ENCODE data around the gene DNAH6.
A peak's percentile ranks its signal among the peaks of the same experiment; 100 is the strongest.
"Not testable (repeated sequence)": the region's sequence is repeated elsewhere in the genome, so short reads cannot be mapped to it uniquely, and the experiment has no call there.

The DNAH6 gene, protein sequence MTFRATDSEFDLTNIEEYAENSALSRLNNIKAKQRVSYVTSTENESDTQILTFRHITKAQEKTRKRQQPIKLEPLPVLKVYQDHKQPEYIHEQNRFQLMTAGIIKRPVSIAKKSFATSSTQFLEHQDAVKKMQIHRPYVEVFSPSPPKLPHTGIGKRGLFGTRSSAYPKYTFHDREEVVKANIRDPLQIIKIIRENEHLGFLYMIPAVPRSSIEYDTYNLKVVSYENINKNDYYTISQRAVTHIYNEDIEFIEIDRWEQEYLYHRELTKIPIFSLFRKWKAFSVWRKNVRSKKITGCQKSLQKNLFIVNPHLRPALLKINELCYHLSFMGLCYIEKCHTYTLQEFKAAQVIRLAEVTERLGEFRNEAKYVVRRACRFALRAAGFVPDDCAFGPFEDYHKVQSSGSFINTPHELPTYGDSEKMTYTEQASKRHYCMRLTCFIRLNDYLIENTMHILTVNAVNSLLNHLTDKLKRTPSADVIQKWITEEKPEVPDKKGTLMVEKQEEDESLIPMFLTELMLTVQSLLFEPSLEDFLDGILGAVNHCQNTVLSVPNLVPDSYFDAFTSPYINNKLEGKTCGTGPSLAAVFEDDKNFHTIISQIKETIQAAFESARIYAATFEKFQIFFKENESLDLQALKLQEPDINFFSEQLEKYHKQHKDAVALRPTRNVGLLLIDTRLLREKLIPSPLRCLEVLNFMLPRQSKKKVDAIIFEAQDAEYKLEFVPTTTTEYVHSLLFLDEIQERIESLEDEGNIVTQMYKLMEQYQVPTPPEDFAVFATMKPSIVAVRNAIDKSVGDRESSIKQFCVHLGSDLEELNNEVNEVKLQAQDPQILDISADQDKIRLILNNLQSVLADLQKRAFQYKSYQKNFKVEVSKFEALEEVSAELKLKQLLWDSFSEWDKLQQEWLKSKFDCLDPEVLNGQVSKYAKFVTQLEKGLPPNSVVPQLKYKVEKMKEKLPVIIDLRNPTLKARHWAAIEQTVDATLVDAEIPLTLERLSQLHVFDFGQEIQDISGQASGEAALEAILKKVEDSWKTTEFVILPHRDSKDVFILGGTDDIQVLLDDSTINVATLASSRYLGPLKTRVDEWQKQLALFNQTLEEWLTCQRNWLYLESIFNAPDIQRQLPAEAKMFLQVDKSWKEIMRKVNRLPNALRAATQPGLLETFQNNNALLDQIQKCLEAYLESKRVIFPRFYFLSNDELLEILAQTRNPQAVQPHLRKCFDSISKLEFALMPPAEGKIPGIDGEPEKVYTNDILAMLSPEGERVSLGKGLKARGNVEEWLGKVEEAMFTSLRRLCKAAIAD (N-terminal part only)

DNA sequence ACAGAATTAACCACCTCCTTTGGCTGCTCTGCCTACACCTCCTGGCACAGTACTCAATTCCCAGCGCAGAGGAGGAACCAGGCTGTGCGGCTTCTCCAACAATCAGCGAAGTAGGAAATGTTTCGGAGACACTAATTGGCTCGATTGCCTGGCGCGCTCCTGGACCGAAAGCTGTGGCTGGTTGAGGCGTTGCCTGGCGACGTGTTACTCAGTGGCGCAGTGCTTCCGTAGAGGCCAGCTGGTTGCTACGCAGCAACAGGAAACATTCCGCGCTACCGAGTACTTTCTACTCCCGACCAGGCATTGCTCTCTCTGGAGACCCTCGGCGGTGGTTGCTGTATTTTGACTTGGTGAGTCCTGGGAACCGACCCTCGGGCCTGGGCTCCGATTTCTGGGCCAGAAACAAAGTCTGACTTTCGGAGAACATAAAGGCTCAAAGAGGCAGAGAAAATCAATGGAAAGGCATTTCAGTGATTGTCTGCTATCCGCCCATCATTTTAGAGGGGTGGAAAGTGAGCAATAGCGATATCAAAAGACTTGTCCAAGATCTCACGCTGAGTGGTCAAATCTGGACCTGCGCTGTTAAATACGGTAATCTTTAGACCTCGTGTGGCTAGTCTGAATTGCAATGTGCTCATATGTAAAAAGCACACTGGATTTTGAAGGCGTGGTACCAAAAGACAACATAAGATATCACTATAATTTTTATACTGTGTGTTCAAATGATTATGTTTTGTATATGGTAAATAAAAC lies at the start of gene DNAH6:
Gene DNAH6 (plus strand): TSS at position 265 of the 753 bp plus-strand sequence. CDS start 1,329 bp downstream, outside the sequence.
- peak; percentile 92 for DNase-seq (ENCODE audit: low spot score)

DNA sequence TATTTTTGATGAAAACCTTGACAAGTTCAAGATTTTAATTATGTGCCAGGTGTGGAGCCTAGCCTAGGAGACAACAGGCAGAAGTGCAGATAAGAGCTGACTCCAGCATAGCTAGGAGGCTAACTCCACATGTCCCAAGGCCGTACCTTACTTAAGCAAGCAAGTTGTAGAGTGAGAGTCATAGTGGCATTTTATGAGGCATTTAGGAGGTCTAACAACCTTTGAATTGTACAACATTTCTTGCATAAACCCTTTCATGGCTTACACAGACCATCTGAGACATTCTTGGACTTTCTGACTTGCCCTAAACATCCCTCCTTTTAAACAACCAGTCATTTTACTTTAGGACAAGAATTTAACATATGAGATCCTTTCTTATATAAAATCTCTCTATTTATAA lies 48.9 kb upstream of the DNAH6 start:
- DNase-seq (ENCODE audit: low spot score) = no peak

DNA sequence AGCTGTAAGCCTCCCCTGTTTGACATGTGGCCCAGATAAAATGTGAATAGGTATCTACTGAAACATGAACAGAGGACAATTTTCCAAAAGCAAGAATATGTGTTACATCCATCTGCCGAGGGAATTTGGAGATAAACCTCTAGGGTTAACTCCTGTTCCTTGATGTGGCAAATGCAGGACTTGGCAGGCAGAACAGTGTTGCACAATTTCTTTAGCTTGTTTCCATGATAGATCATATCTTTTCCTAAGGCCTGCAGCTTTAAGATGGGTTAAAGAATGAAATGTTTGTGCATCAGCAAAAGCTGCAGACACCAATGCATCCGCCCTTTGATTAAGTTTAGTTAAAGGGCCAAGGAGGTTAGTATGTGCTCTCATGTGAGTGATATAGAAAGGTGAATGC lies 43.9 kb upstream of the DNAH6 start:
- DNase-seq (ENCODE audit: low spot score) = not testable (repeated sequence)

DNA sequence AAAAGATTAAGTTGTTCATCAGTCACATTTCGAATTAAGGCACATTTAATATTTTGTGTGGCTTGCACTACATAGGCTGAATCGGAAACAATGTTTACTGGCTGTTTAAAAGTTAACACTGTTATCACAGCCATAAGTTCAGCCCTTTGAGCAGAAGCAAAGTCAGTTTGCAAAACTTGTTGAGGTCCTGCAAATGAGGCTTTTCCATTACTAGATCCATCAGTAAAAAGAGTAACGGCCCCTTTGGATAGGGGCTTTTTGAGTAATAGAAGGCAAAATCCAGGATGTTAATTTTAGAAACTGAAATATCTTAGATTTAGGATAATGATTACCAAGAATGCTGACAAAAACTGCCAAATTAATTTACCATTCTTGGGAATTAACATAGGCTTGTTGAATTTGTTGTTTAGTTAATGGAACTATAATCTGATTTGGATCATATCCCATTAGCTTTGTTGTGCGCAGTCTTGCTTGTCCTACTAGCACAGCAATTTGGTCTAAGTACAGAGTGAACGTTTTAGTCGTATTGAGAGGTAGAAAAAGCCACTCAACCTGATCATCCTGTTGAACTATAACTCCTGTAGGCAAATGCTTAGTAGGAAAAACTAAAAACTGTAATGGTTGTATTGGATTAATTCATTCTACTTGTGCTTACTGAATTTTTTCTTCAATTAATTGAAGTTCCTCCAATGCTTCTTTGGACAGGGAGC lies 43.3 kb upstream of the DNAH6 start:
- no peak for DNase-seq (ENCODE audit: low spot score)

DNA sequence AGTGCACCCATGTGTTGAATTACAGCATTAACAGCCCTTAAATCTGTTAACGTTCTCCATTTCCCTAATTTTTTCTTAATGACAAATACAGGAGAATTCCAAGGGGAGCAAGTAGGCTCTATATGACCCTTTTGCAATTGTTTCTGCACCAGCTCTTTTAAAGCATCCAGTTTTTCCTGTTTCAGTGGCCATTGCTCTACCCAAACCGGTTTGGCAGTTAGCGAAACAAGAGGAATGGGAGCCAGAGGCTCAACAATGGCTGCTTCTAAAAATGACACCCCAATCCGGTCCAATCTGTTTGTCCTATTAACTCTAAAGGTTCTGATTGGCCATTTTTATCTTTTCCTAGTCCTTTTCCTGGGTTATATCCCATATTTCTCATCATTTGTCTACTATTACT lies 42.1 kb upstream of the DNAH6 start:
- no peak for DNase-seq (ENCODE audit: low spot score)

DNA sequence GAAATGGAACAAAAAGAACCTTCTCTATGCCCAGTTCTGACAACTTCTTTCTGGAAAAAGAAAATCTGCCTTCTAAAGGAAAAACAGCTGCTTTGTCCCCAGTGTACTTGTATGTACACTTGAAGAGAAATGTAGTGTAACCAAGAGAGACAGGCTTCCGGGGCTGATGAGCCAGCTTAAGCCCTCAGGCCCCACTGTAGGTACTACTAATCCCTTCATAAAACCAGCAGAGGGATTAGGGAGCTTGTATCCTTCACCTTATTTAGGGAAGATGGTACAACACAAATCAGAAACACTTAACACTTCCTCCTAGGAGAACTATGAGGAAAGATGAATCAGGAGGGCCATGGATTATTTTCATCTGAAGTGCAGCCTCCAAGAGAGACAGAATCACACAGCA lies 38.4 kb upstream of the DNAH6 start:
- DNase-seq (ENCODE audit: low spot score) = no peak

DNA sequence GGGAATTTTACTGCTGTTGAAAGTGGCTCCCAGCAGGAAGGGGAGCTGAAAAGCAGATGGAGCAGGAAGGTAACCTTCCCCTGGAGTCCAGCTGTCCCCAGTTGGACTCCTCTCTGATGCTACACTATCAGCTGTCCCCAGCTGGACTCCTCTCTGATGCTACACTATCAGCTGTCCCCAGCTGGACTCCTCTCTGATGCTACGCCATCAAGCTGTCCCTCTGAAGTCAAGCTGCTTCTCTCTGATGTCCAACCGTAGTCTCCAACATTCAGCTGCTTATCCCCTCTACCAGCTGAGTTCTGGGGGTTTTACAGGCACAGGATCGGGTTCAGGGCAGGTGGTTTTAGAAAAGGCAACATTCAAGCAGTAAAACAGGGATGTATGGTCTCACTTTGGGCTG lies 37.4 kb upstream of the DNAH6 start:
- DNase-seq (ENCODE audit: low spot score) = no peak

DNA sequence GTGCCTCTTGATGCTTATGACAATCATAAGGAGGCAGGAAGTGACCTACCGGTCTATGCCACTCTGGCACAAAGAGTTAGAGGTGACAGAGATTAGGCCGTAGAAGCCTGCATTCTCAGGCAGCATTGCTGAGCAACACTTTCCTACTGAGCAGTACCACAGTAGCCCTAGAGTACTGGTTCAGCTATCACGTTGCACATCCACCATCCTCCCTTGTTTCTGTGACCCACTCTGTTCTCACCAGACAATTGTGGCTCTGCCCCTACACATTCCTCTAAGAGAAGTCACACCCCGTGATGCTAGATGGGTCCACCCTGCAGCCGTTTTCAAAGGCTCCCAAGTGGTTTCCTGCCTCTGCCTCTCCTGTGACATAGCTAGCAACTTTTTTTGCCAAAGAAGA lies 34.6 kb upstream of the DNAH6 start:
- DNase-seq (ENCODE audit: low spot score) = no peak

DNA sequence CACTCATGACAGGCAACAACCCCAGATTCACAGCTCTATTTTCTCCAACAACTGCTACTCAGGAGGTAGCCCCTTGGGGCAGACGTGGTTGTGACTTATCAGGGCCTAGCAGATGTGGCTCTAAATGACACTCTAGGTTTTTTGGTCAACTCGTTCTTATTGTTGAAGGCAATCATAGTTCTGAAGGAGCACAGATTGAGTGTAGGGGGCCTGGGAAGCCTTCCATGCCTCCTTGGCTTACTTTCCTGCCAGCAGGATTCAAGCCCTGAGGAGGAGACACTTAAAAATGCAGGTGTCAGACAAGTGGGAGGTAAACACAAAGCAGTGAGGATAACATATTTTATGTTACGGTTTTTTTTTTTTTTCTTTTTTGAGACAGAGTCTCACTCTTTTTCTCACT lies 33.7 kb upstream of the DNAH6 start:
- no peak for DNase-seq (ENCODE audit: low spot score)

DNA sequence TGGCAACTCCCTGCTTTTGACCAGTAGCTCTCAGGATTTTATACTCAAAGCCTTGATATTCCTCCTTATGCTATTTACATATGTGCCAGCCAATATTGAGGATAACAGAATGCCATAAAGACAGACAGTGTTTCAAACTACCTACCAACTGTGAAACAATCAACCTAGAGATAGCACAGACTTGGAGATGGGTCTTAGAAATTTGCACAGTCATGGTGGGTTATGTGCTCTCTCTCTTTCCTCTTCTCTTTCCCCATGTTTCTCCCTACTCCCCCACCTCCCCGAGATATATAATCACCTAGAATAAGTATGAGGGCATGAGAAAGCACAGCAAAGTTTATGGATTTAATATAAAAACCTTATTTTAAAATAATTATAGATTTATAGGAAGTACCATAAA lies 33.0 kb upstream of the DNAH6 start:
- no peak for DNase-seq (ENCODE audit: low spot score)

DNA sequence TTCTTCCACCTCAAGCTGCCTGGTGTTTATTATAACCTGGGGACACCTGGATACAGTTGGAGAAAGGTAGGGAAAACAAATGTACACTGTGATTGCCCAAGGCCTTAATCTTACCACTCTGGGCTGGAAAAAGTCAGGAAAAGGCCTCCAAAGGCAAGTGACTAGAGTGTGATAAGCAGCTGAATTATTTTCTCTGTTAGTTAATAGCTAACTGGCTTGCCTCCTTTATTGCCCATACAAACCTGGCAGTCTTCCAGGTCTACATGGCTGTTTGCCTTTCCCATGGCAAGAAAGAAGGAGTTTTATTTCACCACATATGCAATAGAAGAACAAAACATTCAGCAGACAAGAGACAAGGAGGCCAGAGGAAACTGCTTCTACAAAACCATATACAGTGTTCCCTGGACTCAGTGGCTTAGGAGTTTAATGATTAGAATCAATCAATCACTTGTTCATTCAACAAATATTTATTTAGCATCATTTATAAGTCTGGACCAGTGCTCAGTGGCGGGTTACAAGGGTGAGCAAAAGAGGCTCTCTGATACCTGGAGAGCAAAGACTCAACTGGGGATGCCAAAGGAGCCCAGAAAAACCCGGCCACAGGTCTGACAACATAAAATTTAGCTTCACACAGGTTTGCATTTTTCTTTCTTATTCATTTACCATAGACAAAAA lies 29.7 kb upstream of the DNAH6 start:
- no peak for DNase-seq (ENCODE audit: low spot score)

DNA sequence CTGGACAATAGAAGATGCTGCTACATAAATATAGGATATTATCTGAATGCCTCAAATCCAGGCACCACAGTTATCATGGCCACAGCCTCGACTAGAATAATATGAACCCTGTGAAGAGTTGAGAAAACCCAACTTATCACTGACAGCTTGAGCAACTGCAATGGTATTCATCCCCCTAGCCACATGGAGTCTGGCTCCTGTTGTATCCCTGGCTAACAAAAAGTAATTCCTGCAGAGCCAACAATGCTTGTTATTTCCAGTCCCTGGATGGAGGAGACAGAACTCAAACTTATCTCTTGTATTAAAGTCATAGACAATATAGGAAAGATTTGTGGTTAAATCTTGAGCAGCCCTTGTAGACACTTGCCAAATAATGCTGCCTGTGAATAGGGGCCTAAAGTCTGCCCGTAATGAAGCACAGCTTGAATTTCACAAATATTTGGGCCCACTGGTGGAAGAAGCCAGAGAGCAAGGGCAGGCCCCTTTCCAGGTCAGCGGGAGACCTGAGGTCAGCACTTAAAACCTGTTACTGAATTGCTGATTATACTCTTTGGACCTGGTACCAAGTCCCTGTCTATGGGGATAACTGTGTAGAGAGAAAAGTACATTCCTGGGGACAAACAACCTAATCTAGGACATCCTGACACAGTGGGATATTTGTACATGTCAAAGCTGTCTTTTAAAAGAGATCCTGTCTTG lies 28.9 kb upstream of the DNAH6 start:
- no peak for DNase-seq (ENCODE audit: low spot score)

DNA sequence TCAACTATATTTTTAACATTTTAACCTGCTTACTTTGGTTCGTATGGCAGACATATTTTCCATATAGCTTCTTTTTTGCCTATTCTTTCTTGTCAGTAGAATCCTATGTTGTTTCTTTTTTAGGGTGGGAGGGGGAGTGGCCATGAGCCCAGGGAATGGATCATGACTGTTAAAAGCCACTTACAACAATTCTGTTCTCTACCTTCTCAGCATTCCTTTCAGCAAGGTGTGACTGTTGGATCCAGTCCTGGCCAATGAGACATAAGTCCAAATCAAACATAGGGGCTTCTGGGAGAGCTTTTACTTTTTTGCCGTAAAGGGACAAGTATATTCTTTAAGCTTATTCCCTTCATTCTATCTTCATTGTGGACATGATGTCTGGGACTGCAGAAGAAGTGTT lies 25.0 kb upstream of the DNAH6 start:
- DNase-seq (ENCODE audit: low spot score) = no peak

DNA sequence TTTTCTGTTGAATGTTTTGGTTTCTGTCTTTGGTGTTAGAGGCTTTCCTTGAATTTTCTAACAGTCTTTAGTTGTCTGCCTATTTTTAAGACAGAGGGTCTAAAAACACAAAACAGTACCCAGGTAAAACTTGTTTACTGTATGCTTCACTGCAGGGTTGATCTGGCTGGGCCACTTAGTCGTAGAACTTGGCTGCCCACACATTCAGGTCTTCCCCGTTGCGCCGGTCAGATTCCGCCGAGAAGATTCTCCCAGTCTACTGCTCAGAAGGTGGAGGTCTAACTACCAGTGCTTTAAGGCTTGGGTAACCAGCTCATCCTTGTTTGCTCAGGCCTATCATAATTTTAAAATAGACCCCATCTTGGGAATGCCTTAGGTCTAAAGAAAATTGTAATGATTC lies 24.6 kb upstream of the DNAH6 start:
- no peak for DNase-seq (ENCODE audit: low spot score)

DNA sequence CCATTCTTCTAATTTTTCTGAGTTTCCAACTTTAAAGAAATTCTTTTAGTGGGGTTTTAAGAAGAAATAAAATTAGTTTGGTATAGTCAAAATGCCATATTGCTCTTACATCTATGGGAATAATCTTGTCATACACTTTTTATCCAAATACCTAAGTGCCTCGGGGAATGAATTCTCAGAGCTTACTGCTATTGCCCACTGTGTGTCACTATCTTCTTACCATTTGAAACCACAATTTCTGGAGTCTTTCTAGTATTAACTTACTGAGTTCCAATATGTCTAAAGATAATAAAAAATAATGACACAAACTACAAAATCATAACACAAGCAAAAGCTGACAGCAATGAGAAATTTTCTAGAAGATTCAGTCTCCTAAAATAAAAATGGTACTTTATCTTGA lies 23.7 kb upstream of the DNAH6 start:
- no peak for DNase-seq (ENCODE audit: low spot score)

DNA sequence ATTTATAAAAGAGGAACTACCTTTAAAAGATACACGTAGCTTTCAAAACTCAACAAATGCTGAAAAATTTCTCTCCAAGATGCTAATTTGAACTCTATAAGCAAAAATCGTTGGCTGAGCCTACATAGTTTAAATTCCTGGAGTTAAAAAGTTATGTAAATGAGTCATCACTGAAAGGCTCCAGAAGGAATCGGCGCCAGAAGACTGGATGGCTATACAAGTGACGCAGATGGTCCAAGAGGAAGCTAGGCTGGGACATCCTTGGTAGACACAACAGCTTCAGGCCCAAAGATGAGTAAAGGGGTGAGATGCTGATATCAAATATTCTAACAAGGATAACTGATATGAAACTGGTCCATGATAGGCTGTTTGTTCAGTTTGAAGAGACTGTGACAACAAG lies 22.8 kb upstream of the DNAH6 start:
- DNase-seq (ENCODE audit: low spot score) = no peak

DNA sequence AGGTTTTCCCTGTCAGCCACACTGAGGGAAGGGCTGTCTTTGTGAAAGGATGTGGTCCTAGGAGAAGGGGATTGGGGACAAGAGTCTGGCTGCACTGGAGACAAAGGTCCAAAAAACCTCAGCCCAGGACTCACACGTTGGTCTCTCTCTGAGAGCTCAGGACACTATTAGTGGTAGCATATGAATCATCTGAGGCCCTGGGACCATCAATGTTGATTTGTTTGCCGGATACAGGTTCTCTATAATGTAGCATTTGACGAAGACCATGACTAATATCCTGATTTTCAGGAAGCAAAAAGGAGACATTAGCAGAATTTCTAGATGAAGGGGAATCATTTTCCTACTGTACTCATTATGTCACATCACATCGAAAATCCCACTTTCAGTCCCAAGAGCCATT lies 22.2 kb upstream of the DNAH6 start:
- no peak for DNase-seq (ENCODE audit: low spot score)

DNA sequence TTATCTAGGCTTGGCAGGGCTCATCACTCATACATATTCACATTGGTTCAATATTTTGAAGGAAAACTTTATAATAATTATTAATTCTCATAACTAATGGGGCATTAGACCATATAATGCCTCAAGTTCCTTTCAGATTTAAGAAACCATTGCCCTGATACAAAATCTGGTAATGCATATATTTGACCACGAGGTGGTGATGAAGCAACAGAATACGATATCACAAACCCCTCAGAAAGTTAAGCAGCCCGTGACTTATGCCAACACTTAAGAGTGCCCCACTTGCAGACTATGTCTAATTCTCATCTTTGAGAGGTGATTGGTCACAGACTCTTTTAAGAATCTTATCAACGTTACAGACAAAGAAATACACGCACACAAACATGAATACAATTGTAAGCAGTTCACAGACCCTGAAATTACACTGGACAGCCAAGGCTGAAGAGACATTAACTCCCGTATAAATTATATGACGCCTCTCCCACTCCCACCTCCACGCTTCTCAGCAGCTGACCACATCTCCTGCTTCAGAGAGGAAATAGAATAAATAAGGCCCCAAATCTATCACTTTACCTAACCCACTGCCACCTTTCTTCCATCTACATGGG lies 20.7 kb upstream of the DNAH6 start:
- DNase-seq (ENCODE audit: low spot score) = no peak

DNA sequence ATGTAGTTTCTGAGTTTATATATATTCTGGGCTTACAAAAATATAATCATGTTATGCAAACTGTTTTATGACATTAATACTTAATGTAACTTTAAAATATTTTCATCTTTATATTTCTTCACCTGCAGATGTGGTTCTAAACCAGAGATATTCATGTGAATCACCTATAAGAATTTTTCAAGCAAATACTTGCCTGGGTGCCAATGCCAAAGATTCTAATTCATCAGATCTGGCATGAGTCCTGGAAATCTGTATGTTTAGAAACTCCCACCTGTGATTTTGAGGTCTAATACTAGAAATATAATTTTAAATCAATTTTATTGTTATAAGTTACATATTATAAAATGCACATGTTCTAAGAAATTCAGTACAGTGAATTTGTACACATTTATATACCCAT lies 19.9 kb upstream of the DNAH6 start:
- DNase-seq (ENCODE audit: low spot score) = no peak
